HG02884 (cell line): ENCODE measurements around the gene CCHCR1.

Experiments
- ATAC-seq: cut with Tn5 transposase; IDR thresholded peaks from one replicate; pipeline ENCODE4 v1.9.1; 2021; ENCODE audit warnings: mild to moderate bottlenecking, moderate library complexity; ENCODE audit not compliant: unreplicated experiment

Gene CCHCR1

GRCh38 chr6:31132806-31133205, 24.8 kb downstream of the CCHCR1 start:
- ATAC-seq: no peak

GRCh38 chr6:31131595-31131994, 26.0 kb downstream of the CCHCR1 start:
- ATAC-seq: no peak

GRCh38 chr6:31130751-31131150, 26.9 kb downstream of the CCHCR1 start:
- ATAC-seq: no peak

GRCh38 chr6:31129130-31129529, 28.5 kb downstream of the CCHCR1 start:
- no peak for ATAC-seq

GRCh38 chr6:31128093-31128676, 29.4 kb downstream of the CCHCR1 start:
- ATAC-seq: no peak

GRCh38 chr6:31126396-31127175, 31.0 kb downstream of the CCHCR1 start:
- no peak for ATAC-seq

- ATAC-seq: no peak
Measured at GRCh38 chr6:31125586-31126363, 31.8 kb downstream of the CCHCR1 start.

- ATAC-seq: no peak
Measured at GRCh38 chr6:31125162-31125561, 32.4 kb downstream of the CCHCR1 start.

- ATAC-seq: no peak
Measured at GRCh38 chr6:31122791-31123706, 34.6 kb downstream of the CCHCR1 start.

GRCh38 chr6:31121131-31121790, 36.3 kb downstream of the CCHCR1 start:
- ATAC-seq: no peak

- ATAC-seq: no peak
Measured at GRCh38 chr6:31120151-31120915, 37.3 kb downstream of the CCHCR1 start, which contains the start of gene CDSN. Gene CDSN (minus strand): TSS chr6:31120446. CDS start chr6:31120419, 27 bp downstream.

GRCh38 chr6:31118178-31118577, 39.4 kb downstream of the CCHCR1 start:
- no peak for ATAC-seq

- ATAC-seq: no peak
Measured at GRCh38 chr6:31116661-31117385, 40.8 kb downstream of the CCHCR1 start.

- ATAC-seq: no peak
Measured at GRCh38 chr6:31115941-31116560, 41.6 kb downstream of the CCHCR1 start.

GRCh38 chr6:31114970-31115849, 42.4 kb downstream of the CCHCR1 start:
- no peak for ATAC-seq

GRCh38 chr6:31114541-31114878, 43.1 kb downstream of the CCHCR1 start, which contains the start of gene PSORS1C1:
Gene PSORS1C1 (plus strand): TSS chr6:31114800. CDS start chr6:31129633, 14,833 bp downstream.
- no peak for ATAC-seq

- no peak for ATAC-seq
Measured at GRCh38 chr6:31113861-31114540, 43.6 kb downstream of the CCHCR1 start.
